Suprapubic skin (tissue), 4 donors: ENCODE results near the gene RFX8.

Source experiments
- EP300 ChIP-seq: sonication (generic); formaldehyde crosslinking; IDR thresholded peaks from one replicate; pipeline ENCODE4 v1.6.1; 2017; ENCODE audit warnings: antibody characterized with exemption
- POLR2A ChIP-seq, 2 donors: fragments of 450-650 bp; IDR thresholded peaks; one replicate each; pipeline ENCODE4 v1.6.1; 2017; ENCODE audit warnings: antibody characterized with exemption in 2 of 2, mild to moderate bottlenecking in 2 of 2, moderate library complexity in 2 of 2
- POLR2AphosphoS5 ChIP-seq, 3 donors: sonication (generic); formaldehyde crosslinking; IDR thresholded peaks; one replicate each; pipeline ENCODE4 v1.6.1; 2017; ENCODE audit warnings: antibody characterized with exemption in 3 of 3
- TF ChIP-seq, protein P1 (sequence below), 2 donors: fragments of 200-600 bp in 1 of 2; fragments of 450-650 bp in 1 of 2; sonication (generic) in 1 of 2; IDR thresholded peaks; one replicate each; pipeline ENCODE4 v1.5.1; 2016 to 2019; ENCODE audit warnings: antibody characterized with exemption in 2 of 2, mild to moderate bottlenecking in 1 of 2, moderate library complexity in 1 of 2

DNA sequence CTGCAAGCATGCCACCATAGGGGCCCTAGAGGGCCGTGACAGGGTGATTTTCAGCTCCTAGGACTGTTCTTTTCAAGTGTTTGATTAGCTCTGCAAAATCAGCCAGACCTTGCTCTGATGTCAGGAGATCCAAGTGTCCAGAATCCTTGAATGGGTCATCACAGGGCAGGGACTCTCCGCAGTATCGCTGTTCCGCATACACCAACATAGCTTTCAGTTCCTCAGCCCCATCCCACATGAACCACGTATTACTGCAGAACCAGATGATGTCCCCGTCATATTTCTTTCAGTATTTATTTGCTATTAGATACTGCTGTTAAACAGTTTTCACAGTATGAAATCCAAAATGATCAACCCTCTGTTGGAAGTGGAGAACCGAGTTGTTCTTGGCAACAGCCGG is 46.6 kb upstream of the RFX8 start:
- TF ChIP-seq EP300 (no peak), POLR2AphosphoS5 (IDR thresholded peaks at IDR 0.05) (no peak), POLR2A (IDR thresholded peaks at IDR 0.05) (no peak)
- TF ChIP-seq, protein P1, sequence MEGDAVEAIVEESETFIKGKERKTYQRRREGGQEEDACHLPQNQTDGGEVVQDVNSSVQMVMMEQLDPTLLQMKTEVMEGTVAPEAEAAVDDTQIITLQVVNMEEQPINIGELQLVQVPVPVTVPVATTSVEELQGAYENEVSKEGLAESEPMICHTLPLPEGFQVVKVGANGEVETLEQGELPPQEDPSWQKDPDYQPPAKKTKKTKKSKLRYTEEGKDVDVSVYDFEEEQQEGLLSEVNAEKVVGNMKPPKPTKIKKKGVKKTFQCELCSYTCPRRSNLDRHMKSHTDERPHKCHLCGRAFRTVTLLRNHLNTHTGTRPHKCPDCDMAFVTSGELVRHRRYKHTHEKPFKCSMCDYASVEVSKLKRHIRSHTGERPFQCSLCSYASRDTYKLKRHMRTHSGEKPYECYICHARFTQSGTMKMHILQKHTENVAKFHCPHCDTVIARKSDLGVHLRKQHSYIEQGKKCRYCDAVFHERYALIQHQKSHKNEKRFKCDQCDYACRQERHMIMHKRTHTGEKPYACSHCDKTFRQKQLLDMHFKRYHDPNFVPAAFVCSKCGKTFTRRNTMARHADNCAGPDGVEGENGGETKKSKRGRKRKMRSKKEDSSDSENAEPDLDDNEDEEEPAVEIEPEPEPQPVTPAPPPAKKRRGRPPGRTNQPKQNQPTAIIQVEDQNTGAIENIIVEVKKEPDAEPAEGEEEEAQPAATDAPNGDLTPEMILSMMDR (IDR thresholded peaks at IDR 0.05): no peak
